Fibroblast of mammary gland (primary cell): ENCODE data around the gene SCAPER.

Experiments
- DNase-seq: peaks from one replicate; pipeline ENCODE4 v3.0.0-alpha.2; 2010; ENCODE audit warnings: low read depth
- H3K4me3 ChIP-seq: 2 replicates; pipeline ENCODE4 v1.5.1; 2011; ENCODE audit warnings: low read depth, mild to moderate bottlenecking, low read length, moderate library complexity; ENCODE audit not compliant: control insufficient read depth
- TF ChIP-seq, protein P1 (sequence below): conservative IDR thresholded peaks from 2 replicates; pipeline ENCODE4 v1.5.1; 2011; ENCODE audit warnings: low read depth, low read length, inconsistent platforms; ENCODE audit not compliant: control insufficient read depth, insufficient read depth

The SCAPER gene

DNA sequence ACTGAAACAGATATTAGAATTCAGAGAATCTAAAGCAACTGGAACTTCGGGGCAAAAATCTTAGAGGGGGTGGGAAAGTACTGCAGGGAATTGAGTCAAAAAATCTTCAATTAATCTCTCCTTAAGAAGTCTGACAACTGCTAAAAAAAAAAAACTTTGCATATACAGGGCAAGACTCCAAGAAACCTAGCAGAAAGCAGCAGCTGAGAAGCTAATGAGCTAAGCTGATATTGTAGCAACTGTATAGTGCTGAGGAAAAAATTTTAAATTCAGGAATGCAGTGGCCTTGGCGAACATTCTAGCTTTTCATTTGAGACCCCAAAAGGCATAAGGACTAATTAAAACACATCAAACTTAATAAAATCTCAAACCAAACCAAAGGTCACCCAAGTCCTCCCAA lies 113.6 kb downstream of the SCAPER start:
- DNase-seq: no peak
- H3K4me3 ChIP-seq: no peak overlapping the region
- TF ChIP-seq, protein P1, sequence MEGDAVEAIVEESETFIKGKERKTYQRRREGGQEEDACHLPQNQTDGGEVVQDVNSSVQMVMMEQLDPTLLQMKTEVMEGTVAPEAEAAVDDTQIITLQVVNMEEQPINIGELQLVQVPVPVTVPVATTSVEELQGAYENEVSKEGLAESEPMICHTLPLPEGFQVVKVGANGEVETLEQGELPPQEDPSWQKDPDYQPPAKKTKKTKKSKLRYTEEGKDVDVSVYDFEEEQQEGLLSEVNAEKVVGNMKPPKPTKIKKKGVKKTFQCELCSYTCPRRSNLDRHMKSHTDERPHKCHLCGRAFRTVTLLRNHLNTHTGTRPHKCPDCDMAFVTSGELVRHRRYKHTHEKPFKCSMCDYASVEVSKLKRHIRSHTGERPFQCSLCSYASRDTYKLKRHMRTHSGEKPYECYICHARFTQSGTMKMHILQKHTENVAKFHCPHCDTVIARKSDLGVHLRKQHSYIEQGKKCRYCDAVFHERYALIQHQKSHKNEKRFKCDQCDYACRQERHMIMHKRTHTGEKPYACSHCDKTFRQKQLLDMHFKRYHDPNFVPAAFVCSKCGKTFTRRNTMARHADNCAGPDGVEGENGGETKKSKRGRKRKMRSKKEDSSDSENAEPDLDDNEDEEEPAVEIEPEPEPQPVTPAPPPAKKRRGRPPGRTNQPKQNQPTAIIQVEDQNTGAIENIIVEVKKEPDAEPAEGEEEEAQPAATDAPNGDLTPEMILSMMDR: no peak

DNA sequence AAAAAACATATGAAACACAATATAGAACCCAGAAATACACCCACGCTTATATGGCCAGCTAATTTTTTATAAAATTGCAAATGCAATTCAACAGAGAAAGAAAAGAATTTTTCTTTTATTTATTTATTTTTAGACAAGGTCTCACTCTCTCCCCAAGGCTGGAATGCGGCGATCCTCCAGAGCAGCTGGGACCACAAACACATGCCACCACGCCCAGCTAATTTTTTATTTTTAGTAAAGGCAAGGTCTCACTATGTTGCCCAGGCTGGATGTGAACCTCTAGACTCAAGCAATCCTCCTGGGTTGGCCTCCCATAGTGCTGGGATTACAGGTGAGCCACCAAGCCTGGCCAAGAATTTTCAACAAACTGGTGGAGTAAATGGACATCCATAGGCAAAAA lies 117.9 kb downstream of the SCAPER start:
- no peak overlapping the region for H3K4me3 ChIP-seq
- TF ChIP-seq, protein P1: no peak
- DNase-seq: no peak

DNA sequence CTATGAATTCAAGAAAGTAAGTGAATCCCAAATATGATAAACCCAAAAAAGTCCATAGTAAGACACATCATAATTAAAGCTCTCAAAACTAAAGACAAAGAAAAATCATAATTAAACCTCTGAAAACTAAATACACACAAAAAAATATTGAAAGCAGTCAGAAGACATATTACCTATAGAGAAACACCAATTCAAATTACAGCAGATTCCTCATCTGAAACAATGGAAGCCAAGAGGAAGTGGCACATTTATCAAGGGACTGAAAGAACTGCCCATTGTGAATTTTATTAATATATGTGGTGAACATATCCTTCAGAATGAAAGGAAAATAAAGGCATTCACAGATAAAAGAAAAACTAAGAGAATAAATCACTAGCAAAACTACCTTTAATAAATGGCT lies 128.2 kb downstream of the SCAPER start:
- H3K4me3 ChIP-seq: no peak overlapping the region
- TF ChIP-seq, protein P1: no peak
- no peak for DNase-seq

DNA sequence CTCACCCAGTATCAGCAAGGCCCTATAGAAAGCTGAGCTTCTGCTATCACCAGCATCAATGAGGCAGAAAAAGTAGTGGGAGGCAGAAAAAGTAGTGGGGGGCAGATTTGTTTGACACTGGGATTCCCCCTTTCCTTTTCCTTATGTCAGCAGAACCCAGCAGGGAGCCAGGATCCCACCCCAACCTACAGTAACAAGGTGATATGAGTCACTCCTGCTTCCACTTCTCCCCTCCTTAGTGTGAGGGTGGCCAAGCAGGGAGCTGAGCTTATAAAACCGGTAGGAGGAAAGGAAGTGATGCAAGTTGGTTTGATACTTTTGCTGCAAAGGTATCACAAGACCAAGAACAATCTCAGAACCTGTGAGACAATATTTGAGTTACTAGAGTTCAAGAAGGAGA lies 128.7 kb downstream of the SCAPER start:
- no peak overlapping the region for H3K4me3 ChIP-seq
- DNase-seq: no peak
- TF ChIP-seq, protein P1: no peak

DNA sequence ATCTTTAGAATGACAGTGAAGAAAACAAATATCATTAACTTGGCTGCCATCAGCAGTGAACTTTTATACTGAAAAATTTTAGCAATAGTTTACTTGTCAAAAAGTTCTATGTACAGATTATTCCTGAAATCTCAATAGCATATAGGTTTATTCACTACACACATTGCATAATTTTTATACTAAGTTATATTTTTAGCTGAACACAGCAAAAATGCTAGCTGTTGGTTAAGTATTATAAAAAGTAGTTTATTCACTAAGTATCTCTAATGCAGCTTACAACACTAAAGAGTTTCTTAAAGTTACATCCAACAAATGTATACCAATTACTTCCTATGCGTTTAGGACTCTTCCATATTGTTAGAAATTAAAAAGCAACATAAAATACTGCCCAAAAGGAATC lies 131.9 kb downstream of the SCAPER start:
- TF ChIP-seq, protein P1: no peak
- no peak overlapping the region for H3K4me3 ChIP-seq
- DNase-seq: no peak

DNA sequence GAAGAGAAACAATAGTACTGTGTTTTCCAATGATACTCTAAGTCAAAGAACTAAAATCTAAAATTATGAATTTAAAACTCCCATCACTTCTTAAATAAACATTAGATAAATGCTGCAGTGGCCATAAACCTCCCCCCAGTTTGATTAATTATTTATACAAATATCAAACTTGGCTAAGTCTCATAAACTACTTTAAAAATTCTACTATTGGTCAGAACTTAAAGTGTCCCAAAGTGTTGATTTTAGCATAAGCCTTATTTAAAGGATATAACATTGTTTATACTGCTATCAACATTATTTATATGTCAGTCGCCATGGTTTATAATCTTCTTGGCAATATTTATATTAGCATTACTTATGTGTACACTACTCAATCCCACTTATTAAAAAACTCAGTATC lies 132.4 kb downstream of the SCAPER start:
- TF ChIP-seq, protein P1: no peak
- DNase-seq: no peak
- no peak overlapping the region for H3K4me3 ChIP-seq

DNA sequence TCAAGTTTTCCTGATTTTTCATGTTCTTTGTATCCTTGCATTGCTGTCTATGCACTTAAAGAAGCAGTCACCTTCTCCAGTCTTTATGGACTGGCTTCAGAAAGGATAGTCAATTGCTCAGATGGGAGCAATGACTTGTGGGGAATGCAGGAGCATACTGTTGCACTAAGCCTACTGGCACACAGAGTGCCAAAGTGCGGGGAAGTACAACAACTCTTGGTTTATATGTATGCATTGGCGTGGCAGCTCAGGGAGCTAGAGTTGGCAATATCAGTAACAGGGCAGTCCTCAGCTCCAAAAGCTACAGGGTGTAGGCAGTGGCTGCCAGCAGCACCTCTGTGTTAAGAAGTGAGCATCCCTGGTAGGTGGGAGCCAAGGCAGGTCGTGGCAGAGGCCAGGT lies 141.1 kb downstream of the SCAPER start:
- TF ChIP-seq, protein P1: no peak
- no peak overlapping the region for H3K4me3 ChIP-seq
- no peak for DNase-seq
